Measurements from ENCODE around the gene PRRT3. TPM values are rescaled to one million over a fixed set of nuclear protein-coding genes. Genes with fewer than 3 reads are reported as not detected.

Gene PRRT3
- total RNA-seq, 1 donor from 2014 or later: 1.4 TPM

DNA sequence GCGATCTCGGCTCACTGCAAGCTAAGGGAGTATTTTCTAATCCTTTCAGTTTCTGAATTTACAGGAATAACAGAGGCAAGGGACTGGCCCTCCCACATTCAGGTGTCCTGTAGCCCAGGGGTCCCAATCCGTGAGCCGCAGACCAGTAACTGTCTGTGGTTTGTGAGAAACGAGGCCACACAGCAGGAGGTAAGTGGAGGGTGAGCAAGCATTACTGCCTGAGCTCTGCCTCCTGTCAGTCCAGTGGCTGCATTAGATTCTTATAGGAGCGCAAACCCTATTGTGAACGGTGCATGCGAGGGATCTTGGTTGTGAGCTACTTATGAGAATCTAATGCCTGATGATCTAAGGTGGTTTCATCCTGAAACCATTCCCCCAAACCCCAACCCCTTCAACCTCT lies 40.3 kb downstream of the PRRT3 start:
- intact Hi-C loops (cut with DNase I): no loop called here
- TF ChIP-seq CTCF (IDR thresholded peaks at IDR 0.05): no peak
- no peaks in the 10 kb centered on the region for H3K27me3 ChIP-seq
- H3K4me3 ChIP-seq: no peak overlapping the region
- peaks cover 27% of the 10 kb centered on the region for H3K4me1 ChIP-seq
- DNase-seq (no peak), ATAC-seq (no peak)
- no peaks in the 10 kb centered on the region for H3K9me3 ChIP-seq
- H3K36me3 ChIP-seq: no peaks in the 10 kb centered on the region
- no peak overlapping the region for H3K27ac ChIP-seq

- no peak overlapping the region for H3K4me3 ChIP-seq
- no peak for TF ChIP-seq CTCF (IDR thresholded peaks at IDR 0.05)
- no peaks in the 10 kb centered on the region for H3K9me3 ChIP-seq
- no peak overlapping the region for H3K27ac ChIP-seq
- ATAC-seq: peak; percentile 86
- DNase-seq: no peak
- peaks cover 10% of the 10 kb centered on the region for H3K4me1 ChIP-seq
- no peaks in the 10 kb centered on the region for H3K27me3 ChIP-seq
- H3K36me3 ChIP-seq: peaks cover 4% of the 10 kb centered on the region
- intact Hi-C loops (cut with DNase I): no loop called here
Observed at GRCh38 chr3:9909221-9910013, 42.8 kb downstream of the PRRT3 start.

GRCh38 chr3:9908286-9908685 lies 43.9 kb downstream of the PRRT3 start:
- no peaks in the 10 kb centered on the region for H3K4me1 ChIP-seq

GRCh38 chr3:9906480-9906879 lies 45.7 kb downstream of the PRRT3 start:
- ATAC-seq (no peak), DNase-seq (no peak)

More at GRCh38 chr3:9908286-9908685, 43.9 kb downstream of the PRRT3 start:
- Histone ChIP-seq H3K9me3 (no peaks in the 10 kb centered on the region), H3K36me3 (peaks cover 4% of the 10 kb centered on the region), H3K27me3 (no peaks in the 10 kb centered on the region), H3K4me3 (no peak overlapping the region), H3K27ac (no peak overlapping the region)
- TF ChIP-seq CTCF (IDR thresholded peaks at IDR 0.05): no peak
- no peak for ATAC-seq
- no peak for DNase-seq
- intact Hi-C loops (cut with DNase I): no loop called here

GRCh38 chr3:9903904-9904303 lies 48.3 kb downstream of the PRRT3 start:
- peaks cover 4% of the 10 kb centered on the region for H3K36me3 ChIP-seq
- H3K4me3 ChIP-seq: peak overlapping the region; percentile 55
- no peaks in the 10 kb centered on the region for H3K27me3 ChIP-seq
- H3K27ac ChIP-seq: no peak overlapping the region
- peaks cover 4% of the 10 kb centered on the region for H3K4me1 ChIP-seq
- intact Hi-C loops (cut with DNase I): no loop called here
- DNase-seq: no peak
- H3K9me3 ChIP-seq: no peaks in the 10 kb centered on the region
- no peak for TF ChIP-seq CTCF (IDR thresholded peaks at IDR 0.05)
- no peak for ATAC-seq

More at GRCh38 chr3:9906480-9906879, 45.7 kb downstream of the PRRT3 start:
- intact Hi-C loops (cut with DNase I): no loop called here
- Histone ChIP-seq H3K27ac (no peak overlapping the region), H3K36me3 (peaks cover 4% of the 10 kb centered on the region), H3K27me3 (no peaks in the 10 kb centered on the region), H3K9me3 (no peaks in the 10 kb centered on the region), H3K4me3 (no peak overlapping the region), H3K4me1 (peaks cover 4% of the 10 kb centered on the region)
- TF ChIP-seq CTCF (IDR thresholded peaks at IDR 0.05): no peak
